H1 (cell line): ENCODE data around the gene ADARB2.

Experiments used
- JUND ChIP-seq: IDR thresholded peaks from 2 replicates; pipeline ENCODE4 v1.6.1; 2011; ENCODE audit warnings: mild to moderate bottlenecking, improper control_type of control experiment, low read length
- POLR2A ChIP-seq, 2 experiments: IDR thresholded peaks; 1 replicate in 1 of 2; 2 replicates in 1 of 2; pipeline ENCODE4 v1.6.1; 2011; ENCODE audit warnings: low read depth in 2 of 2, low read length in 2 of 2, mild to moderate bottlenecking in 2 of 2; ENCODE audit errors: control extremely low read depth in 1 of 2
- RBBP5 ChIP-seq: IDR thresholded peaks from 2 replicates; pipeline ENCODE4 v1.7.1; 2012; ENCODE audit warnings: low read depth, mild to moderate bottlenecking, inconsistent platforms, low read length, moderate library complexity, borderline replicate concordance

DNA sequence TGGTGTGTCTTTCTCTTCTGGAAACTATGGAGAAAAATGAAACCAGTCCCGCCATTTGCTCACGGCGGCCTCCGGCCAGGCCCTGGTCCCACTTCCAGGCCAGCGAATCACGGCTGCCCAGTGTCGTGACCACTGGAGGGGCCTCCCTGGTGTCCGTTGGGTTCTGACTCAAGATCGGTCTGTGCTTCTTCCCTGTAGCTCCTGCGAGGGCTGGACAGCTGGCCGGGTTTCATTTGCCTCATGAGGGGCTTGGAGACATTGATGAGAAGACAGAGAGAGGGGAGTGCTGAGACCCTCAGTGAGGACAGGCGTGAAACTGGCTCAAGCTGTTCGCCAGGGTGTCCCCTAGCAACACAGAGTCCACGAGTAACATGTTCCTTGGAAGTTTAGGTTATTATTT, 108.6 kb downstream of the ADARB2 start:
- TF ChIP-seq RBBP5 (no peak), JUND (no peak), POLR2A (IDR thresholded peaks at IDR 0.05; ENCODE audit: control extremely low read depth in 1 of 2, low read depth in 2 of 2, low read length in 2 of 2) (no peak)
